Activated gamma-delta T cell treated with anti-CD3 and anti-CD28 coated beads, Interleukin-2, amount 50 U/mL, for 16 hours (primary cell): ENCODE data around the gene DNAI2.

Experiments
- DNase-seq: peaks from one replicate; pipeline ENCODE4 v3.0.0-alpha.2; 2020; ENCODE audit warnings: low read depth

The DNAI2 gene, protein sequence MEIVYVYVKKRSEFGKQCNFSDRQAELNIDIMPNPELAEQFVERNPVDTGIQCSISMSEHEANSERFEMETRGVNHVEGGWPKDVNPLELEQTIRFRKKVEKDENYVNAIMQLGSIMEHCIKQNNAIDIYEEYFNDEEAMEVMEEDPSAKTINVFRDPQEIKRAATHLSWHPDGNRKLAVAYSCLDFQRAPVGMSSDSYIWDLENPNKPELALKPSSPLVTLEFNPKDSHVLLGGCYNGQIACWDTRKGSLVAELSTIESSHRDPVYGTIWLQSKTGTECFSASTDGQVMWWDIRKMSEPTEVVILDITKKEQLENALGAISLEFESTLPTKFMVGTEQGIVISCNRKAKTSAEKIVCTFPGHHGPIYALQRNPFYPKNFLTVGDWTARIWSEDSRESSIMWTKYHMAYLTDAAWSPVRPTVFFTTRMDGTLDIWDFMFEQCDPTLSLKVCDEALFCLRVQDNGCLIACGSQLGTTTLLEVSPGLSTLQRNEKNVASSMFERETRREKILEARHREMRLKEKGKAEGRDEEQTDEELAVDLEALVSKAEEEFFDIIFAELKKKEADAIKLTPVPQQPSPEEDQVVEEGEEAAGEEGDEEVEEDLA

DNA sequence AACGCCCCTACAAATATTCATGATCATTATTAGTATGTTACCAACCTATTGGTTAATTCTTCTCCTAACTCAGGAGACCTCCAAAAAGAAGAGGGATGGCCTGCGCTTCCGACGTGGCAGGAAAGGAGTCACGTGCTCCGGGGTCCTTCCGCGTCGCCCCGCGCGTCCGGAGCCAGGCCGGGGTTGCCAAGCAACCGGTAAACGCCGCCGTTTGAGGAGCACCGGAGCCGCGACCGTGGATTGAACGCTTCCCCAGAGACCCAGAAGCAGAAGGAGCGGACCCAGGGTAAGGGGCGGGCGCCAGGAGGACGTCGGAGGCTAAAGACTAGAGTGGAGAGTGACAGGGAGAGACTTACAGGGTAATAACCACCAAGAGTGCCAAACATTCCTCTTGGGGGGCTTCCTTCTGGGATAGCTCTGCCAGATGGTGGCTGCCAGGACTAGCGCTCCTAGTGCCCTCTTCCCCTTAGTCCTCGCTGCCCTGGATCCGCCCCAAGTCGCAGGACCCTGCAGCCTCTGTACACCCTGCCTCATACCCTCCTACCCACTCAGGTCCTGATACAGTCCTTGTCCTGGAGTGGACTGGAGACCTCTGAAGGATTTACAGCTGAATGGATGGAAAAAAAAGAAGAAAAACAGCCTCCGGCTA is at the start of gene DNAI2:
Gene DNAI2, plus strand, starts transcription at position 175 of the 649 bp plus-strand sequence. CDS start 7,584 bp downstream, outside the sequence.
- no peak for DNase-seq

DNA sequence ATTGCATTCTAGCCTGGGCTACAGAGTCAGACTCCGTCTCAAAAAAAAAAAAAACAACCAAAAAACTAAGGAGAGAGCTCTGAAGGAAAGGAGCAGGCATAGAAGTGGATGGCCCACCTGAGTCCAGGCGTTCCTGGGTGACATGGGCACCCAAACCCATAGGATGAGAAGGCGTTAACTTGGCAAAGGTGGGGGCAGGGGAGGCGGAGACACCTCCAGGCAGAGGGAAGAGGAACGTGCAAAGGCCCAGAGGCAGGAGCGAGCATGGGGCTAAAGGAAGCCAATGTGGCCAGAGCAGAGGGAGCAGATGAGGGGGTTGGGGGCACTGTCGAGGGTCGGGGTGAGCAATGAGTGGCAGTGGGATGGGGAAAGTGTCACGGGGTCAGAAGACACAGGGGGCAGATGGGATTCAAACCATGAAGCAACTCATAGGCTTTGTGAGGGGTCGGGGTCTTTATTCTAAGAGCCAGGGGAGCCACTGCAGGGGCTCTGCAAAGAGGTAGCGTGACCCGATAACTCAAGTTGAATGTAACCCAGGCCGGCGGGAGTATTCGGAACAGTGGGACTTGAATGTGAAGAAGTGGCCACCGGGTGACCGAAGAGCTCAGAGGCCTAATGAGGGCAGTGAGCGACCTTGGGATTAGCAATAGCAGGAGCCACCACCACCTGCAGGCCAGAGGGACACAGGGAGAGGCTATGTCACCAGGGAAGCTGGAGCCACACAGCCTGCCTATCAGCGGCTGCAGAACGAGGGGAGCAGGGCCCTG is 48.9 kb upstream of the DNAI2 start:
- no peak for DNase-seq

DNA sequence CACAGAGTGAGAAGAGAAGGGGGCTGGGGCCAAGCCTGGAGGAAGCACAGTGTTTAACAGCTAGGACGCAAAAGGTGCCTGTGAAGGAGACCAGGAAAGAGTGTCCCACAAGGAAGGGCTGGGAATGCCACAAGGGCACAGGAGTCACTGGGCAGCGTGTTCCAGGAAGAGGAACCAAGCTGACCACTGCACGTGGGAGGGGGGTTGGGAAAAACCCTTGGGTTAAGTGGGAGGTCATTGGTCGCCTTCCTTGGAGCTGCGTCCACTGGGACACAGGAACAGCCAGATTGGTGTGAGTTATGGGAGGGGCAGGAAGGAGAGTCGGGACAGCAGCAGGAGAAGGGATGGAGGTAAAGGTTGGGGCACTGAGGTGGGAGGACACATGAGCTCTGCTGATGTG is 47.8 kb upstream of the DNAI2 start:
- no peak for DNase-seq

DNA sequence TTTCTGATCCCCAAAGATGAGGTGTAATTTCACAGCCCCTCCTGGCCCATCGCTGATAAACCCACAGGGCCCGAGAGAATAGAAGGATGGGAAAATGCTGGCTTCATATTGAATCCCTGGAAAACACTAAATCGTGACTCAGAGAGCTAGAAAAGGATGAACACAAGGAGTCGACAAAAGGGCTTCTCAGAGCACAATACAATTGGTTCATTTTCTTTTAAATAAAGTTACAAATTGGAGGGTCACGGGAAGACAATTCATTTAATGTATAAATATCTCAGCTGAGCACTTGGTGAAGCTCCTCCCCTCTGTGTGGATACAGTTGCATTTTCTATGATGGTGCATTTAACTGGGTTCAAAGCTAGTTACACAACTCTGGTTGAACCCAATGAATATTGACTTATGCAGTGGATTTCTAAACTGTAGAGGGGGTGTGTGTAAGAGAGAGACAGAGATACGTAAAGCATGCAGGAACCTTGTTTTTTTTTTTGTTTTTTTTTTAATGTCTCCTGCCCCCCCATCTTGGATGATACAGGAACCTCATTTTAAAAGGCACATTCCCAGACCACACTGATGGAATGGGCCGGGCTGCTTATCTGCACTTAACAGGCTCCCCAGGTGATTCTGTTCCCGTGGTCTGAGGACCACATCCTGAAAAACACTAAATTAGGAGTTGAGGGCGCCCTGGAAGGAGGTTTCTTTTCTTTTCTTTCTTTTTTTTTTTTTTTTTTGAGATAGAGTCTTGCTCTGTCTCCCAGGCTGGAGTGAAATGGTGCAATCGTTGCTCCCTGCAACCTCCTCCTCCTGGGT is 46.6 kb upstream of the DNAI2 start:
- no peak for DNase-seq

DNA sequence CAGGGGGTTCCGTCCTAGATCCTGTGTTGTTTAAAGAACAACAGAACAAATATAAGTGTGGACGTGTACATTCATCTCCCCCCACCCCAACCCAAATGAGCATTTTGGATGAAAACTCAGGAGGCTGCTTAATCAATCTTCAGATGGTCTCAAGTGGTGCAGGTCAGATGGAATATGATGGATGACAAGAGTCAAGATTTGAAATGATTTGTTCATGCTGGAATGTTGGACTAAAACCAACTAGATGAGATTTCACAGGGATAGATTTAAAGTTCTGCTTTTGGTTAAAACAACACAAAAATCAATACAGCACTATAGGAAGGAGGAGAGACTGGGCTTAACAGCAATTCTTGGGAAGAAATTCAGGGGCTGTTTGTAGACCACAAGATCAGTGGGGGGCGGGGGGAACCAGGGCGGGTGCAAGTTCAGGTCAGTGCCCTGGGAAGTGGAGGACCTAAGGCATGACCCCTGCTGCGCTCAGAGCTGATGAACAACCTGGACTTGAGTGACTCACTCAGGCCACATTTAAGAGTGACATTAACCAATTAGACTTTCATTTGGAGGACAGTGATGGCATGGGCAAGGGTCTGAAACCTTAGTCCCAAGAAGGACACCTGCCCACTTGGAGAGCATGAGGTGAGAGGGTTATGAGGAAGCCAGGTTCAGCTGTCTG is 45.6 kb upstream of the DNAI2 start:
- no peak for DNase-seq

DNA sequence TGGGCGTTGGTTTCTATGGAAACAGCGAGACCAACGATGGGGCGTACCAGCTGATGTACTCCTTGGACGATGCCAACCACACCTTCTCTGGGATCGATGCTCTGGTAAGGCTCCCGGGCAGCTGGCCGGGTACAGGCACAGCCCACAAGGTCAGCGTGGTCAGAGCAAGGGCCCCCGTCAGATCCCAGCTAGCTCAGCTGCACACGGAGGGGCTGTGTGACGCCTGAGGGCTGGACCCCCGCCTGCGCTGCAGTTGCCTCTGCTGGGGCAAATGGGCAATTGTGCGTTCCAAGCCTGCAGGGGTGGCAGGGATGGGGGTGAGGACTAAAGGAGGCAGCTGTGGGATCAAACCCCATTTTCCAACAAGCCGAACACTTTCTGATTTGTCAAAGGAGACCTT is 43.1 kb upstream of the DNAI2 start:
- DNase-seq = no peak

DNA sequence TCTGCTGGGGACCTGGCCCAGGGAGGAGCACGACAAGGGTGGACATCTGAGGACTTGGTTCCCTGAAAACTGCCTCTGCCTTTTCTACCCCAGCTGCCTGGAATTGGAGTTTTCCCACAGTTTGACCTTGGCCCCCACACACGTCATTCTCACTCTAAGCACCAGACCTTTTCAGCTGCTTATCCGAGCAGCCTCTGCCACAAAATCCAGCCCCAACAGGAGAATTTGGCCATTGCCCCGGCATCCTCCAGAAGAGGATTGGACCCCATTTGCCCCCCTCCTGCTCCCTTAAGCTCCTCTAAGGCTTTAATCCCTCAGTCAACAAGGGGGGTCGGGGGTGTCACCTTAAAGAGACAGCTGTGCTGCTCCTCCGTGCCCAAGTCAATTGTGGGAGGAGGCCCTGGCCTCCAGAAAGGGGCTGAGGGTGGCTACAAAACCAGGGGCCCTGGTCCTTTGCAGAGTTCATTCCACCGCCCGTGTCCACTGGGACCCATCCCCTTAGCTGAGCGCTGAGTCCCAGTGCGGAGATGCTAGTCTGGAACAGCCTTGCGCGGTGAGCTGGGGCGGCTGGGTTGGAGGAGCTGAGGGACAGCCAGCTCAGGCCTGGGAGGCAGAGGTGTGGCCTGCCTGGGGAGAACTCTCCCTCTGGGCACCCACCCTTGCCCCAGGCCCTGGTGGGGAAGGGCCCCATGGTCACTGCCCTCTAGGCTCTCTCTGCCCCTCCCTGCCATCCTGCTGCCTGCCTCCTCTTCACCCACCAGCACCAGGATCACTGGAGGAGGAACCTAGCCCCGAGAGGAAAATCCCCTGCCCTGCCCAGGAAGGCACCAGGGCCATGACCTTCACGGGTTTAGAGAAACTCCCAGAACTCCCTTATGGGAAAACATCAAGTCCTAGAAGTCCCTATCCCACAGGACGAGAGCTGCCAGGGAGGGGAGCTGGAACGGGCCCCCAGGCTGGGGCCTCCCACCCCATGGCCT is 41.8 kb upstream of the DNAI2 start:
- no peak for DNase-seq

DNA sequence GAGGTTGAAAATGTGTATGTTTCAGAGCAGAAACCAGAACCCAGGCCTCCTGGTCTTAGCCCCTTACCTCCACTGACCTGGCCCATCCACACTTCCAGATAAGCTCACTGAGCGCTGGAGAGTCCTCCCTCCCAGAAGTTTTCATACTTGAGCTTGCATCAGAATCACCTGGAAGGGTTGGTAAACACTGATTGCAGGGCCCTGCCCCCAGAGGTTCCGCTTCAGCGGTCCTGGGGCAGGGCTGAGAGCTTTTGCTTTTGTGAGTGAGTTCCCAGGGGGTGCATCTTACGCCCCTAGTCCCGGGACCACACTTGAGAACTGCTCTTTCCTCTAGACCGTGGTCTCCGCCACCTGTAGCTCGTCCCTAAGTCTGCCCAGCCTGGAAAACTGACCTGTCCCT is 40.1 kb upstream of the DNAI2 start:
- DNase-seq = no peak

DNA sequence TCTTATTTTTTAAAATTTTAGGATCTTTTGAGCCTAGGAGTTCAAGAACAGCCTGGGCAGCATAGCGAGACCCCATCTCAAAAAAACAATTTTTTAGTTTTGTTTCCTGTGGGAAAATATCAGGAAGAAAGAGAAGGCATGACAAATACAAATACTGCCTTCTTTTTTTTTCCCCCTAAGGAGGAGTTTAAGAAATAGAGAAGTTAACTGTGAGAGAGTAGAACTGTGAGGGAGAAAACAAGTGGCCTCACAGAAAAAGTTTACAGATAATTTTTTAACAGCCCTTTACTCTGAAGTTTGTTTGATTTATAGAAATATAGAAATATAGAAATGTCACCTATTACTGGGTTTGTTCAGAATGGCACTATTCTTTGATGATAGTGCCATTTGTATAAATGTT is 39.5 kb upstream of the DNAI2 start:
- no peak for DNase-seq

DNA sequence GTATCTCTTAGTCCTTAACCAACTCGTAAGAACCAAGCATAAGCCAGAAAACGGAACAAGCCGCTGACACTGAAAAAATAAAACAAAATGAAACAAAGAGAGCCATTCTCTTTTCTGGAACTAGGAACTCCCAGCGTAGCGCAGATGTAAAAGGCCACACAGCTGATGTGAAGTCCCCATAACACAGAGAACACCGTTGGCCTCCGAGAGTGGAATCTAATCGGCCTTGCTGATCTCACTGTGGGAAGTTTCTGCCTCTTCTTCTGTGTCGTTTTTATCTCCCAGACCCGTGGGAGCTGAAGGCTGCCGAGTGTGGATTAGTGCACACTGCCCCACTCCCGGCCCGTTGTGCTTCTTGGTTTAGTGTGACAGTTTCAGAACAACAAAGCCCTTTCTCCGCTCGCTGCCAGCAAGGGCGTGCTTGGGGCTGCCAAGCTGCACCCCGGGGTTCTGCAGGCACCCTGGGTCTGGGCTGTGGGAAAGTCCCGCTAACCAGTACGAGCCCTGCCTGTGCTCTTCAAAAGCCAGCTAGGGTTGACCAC is 38.9 kb upstream of the DNAI2 start:
- DNase-seq = no peak

DNA sequence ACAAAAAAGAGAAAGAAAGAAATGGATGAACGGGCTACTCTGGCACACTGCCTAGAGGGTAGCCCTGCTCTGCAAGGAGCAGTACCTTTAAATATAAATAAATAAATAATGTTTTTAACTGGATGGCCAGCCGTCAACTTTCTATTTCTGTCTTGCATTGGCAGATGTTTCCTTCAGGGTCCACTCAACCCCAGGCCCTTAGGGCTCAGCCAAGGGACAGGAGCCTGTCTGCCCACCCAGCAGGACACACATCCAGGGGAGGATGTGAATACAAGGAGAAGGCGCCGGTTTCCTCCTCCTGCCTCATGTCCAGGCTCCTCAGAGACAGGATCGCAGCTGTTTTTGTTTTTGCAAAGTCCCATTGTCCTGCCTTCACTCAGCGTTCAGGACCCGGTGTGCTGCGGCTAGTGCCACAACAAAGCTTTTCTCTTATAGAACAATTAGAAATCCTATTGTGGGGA is 38.1 kb upstream of the DNAI2 start:
- DNase-seq = no peak

DNA sequence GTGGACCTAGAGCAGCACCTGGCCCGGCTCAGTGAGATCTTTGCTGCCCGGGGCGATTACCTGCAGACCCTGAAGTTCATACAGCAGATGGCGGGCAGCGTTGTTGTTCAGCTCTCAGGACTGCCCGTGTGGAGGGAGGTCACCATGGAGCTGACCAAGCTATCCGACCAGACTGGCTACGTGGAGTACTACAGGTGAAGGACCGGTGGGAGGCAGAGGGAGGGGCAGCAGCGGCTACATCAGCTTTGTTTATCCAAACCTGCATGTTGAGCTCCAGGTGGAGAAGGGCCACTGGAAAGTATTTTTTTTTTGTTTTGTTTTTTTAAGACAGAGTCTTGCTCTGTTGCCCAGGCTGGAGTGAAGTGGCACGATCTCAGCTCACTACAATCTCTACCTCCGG is 36.7 kb upstream of the DNAI2 start:
- no peak for DNase-seq

DNA sequence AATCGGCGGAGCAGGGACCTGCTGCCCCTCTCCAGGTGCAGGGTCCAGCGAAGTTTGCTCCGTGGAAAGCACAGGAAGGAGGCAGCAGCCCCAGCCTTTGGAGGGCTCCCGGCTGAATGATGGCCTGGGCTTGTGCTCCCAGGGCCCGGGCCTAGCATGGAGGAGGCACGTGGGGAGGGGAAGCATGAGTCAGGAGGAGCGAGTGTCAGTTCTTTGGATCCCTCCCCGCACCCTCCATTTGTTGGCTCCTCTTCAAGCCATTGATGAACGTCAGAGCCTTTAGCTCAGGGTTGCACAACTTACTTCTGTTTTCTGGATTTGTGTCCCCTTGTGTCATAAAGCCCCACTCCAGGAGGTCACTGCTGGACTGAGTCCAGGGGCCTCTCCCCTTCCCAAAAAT is 34.9 kb upstream of the DNAI2 start:
- no peak for DNase-seq

DNA sequence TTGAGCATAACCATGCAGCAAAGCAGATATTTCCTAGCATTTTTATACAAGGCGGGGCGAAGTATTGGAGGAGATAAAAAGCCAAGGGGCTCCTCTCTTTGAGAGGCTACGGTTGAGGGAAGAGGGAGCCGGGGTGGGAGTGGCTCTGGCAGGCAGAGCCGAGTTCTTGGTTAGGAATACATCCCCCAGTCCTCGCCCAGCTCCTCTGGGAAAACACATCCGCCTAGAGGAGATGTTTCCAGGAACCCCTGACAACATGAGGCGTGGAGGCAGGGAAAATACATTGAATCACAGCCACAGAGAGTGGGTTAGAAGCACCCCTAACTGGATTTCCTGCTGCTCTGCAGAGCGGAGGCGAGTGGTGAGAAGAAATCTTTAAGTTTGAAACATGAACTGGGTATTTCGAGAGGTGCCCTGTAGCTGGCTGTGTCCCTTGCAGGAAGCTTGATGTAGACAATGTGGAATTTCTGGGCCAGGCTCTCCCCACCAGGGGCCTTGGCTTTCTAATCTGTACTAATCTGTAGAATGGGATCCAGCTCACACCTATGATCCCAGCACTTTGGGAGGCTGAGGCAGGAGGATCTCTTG is 33.3 kb upstream of the DNAI2 start:
- no peak for DNase-seq

DNA sequence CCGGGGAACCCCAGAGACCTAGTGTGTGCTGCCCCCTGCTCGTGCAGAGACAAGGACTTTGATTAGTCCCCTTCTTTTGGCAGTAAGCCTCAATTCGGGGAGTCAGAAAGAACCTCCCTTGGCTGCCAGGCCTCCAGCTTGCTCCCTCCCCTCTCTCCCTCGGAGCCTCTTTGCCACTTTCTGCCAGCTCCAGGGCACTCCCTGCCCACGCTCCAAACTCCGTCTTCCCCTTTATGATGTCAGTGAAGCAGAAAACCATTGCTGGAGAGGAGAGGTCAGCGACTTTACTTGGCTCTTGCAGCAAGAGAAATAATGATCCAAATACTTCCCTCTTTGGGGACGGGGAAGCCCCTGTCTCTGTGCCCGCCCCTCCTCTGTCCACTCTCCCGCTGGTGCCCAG is 32.6 kb upstream of the DNAI2 start:
- no peak for DNase-seq

DNA sequence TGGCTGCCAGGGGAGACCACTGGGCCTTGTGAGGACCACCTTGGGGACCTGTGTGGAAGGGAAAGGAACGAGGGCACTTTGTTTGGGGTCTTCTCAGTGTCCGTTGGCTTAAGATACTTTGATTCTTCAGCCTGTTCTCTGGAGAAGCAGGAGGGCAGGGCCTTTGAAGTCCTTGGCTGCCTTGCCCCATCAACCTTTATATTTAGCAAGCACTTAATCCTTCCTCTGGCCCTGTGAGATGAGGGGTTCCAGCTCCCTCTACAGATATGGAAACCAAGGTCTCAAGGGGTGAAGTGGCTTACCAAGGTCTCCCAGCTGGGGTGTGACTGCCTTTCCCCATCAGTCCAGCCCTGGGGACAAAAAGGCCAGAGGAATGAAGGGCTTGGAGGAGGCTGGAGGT is 32.2 kb upstream of the DNAI2 start:
- DNase-seq = no peak

DNA sequence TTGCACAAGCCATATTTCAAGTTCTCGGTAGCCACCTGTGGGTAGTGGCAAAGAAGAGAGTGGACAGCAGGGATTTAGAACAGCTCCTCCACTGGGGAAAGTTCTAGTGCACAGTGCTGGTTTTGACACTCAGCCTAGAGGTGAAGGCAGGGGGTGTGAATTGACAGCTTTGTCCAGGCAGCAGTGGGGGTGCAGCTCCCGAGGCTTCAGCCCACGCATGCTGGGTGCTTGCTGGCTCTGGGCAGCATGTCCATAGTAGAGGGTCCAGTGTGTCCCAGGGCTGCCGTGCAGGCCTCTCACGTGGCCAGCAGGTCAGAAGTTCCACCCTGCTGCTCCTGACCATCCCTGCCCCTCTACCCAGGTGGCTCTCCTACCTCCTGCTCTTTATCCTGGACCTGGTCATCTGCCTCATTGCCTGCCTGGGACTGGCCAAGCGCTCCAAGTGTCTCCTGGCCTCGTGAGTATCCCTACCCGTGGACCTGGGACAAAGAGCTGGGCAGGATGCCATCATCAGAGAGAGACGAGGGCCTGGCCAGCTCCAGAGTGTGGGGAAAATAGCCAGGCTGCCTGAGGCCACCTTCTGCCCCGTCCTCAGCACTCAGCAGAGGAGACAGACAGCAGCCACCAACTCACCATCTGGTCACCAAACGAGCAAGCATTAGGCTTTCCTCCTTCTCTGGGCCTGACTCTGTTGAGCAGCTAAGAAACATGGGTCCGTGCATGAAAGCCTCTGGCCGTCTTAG is 30.9 kb upstream of the DNAI2 start:
- no peak for DNase-seq

DNA sequence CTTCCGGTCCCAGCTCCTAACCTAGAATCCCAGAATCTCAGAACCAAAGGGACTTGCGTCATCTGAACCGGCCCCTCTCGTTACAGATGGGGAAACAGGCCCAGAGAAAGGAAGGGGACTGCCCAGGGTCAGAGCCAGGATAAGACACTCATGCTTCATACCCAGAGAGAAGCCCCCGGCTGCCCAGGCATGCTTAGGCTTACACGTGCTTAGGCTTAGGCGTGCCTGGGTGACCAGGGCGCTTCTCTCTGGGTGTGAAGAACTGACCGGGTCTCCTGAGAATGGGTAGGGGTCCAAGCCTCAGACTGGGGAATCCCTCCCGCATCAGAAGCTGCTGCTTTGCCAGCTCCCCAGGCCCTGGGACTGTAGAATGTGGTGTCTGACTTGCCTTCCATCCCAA is 29.9 kb upstream of the DNAI2 start:
- no peak for DNase-seq
